Gastrocnemius medialis (tissue), 4 donors: ENCODE data around the gene RCBTB1.

Source experiments
- CTCF ChIP-seq, 5 experiments: fragments of 450-650 bp in 3 of 5; fragments of 200-600 bp in 2 of 5; sonication (generic) in 2 of 5; IDR thresholded peaks in 4 of 5; conservative IDR thresholded peaks in 1 of 5; 1 replicate in 4 of 5; 2 replicates in 1 of 5; pipeline ENCODE4 v1.5.1; 2016 to 2019; ENCODE audit warnings: antibody characterized with exemption in 5 of 5, mild to moderate bottlenecking in 3 of 5, moderate library complexity in 3 of 5
- POLR2A ChIP-seq, 2 donors: fragments of 450-650 bp; IDR thresholded peaks; one replicate each; pipeline ENCODE4 v1.6.1; 2017; ENCODE audit warnings: antibody characterized with exemption in 2 of 2, mild to moderate bottlenecking in 2 of 2, moderate library complexity in 2 of 2

GRCh38 chr13:49553888-49554287, 31.5 kb downstream of the RCBTB1 start:
- TF ChIP-seq CTCF (IDR thresholded peaks at IDR 0.05 in 4 of 5, conservative IDR thresholded peaks at IDR 0.05 in 1 of 5) (no peak), POLR2A (IDR thresholded peaks at IDR 0.05) (no peak)
